ENCODE data around the gene ZBBX.
A peak's percentile ranks its signal among the peaks of the same experiment; 100 is the strongest.
"Not testable (repeated sequence)": the region's sequence is repeated elsewhere in the genome, so short reads cannot be mapped to it uniquely, and the experiment has no call there.

Gene ZBBX, protein sequence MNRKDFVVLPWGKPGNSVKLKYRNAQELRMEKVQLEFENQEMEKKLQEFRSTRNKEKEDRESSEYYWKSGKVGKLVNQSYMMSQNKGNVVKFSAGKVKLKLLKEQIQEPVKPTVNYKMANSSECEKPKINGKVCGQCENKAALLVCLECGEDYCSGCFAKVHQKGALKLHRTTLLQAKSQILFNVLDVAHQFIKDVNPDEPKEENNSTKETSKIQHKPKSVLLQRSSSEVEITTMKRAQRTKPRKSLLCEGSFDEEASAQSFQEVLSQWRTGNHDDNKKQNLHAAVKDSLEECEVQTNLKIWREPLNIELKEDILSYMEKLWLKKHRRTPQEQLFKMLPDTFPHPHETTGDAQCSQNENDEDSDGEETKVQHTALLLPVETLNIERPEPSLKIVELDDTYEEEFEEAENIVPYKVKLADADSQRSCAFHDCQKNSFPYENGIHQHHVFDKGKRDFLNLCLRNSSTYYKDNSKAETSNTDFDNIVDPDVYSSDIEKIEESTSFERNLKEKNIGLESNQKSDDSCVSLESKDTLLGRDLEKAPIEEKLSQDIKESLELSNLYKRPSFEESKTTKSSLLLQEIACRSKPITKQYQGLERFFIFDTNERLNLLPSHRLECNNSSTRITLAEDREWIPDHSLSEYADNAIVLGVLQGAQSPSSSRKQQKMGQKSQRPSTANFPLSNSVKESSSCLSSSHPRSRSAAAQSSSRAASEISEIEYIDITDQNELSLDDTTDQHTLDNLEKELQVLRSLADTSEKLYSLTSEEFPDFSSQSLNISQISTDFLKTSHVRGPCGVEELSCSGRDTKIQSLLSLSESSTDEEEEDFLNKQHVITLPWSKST

DNA sequence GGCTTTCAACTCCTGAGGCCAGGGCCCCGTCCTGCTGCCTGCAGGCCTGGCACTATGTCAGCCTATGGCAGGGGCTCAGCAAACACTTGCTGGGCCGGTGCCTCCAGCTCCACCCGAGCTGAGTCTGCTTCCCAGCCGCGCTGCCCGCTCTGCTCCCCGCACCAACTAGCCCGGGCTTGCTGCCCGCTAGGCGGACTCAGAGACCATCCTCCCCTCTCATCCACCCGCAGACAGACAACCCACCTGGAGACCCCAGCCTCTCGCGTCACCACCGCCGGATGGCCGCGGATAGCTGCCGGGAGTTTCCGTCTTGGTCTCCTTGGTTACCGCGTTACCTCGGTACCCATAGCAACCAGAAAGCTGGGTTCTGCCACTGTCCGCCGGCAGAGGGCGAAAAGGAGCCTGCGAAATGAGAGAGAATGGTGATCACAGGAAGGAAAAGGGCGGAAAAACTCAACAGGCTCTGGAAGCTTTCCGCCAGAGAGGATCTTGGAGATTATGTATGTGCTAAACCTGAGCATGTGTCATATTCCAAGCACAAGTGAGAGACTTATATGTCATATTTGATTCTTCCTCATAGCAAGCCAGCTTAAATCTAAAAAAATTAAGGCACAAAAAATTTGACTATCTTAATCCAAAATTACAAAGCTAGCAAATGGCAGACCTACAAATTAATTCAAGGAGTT lies at the start of gene ZBBX:
Gene ZBBX, minus strand, starts transcription at position 294 of the 686 bp plus-strand sequence. CDS start 7,396 bp downstream, outside the sequence.
- peak; percentile 85 for FAIRE-seq

DNA sequence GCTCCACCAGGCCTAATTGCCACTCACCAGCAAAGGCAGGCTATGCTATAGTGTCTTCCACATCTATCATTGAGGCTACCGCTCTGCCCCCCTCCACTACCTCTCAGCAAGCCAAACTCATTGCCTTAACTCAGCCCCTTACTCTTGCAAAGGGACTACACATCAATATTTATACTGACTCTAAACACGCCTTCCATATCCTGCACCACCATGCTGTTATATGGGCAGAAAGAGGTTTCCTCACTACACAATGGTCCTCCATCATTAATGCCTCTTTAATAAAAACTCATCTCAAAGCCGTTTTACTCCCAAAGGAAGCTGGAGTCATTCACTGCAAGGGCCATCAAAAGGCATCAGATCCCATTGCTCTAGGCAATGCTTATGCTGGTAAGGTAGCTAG lies 46.9 kb upstream of the ZBBX start:
- not testable (repeated sequence) for FAIRE-seq

DNA sequence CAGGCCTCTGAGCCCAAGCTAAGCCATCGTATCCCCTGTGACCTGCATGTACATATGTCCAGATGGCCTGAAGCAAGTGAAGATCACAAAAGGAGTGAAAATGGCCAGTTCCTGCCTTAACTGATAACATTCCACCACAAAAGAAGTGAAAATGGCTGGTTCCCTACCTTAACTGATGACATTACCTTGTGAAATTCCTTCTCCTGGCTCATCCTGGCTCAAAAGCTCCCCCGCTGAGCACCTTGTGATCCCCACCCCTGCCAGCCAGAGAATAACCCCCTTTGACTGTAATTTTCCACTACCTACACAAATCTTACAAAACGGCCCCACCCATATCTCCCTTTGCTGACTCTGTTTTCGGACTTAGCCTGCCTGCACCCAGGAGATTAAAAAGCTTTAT lies 42.3 kb upstream of the ZBBX start:
- not testable (repeated sequence) for FAIRE-seq

- no peak for FAIRE-seq
Measured at GRCh38 chr3:167409611-167410010, 29.5 kb upstream of the ZBBX start.

GRCh38 chr3:167406876-167407492 lies 26.9 kb upstream of the ZBBX start:
- peak; percentile 79 for FAIRE-seq

DNA sequence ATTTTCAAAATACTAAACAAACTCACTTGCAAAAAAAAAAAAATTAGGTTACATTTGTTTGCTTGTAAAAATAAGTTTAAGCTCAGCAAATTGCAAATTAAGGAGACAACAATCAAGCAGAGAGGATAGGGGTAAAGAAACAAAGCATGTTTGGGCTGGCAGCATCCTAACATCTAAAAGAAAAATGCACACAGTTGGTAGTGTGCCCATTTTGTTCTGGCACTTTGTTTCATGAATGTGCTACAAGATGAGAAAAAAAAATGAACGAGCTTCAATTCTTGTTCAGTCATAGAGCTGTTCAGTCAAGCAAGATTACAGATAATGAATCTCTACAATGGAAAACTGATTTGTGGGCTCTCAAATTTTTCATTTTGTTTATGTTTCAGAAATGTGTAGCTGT lies 17.7 kb upstream of the ZBBX start:
- FAIRE-seq = no peak

DNA sequence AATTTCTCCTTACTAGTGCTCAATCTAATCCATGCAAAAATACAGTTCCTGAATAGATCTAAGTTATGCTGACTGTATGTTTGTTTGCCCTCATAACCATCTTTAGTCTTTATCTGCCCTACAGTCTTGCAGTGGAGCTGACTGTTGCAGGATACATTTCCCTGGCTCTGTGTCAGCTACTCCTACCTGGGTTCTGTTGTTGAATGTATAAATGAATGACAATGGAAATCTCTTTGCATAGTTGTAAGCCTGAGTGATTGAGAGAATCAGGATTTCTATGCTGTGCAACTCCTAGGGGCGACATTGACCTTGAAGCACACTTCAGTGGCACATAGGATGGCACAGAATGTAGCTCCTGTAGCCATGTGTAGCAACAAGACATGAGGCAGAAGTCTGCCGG lies 16.0 kb upstream of the ZBBX start:
- FAIRE-seq = no peak

GRCh38 chr3:167394003-167394402 lies 13.9 kb upstream of the ZBBX start:
- peak; percentile 43 for FAIRE-seq

GRCh38 chr3:167382155-167382554 lies 2.1 kb upstream of the ZBBX start:
- FAIRE-seq = no peak

- no peak for FAIRE-seq
Measured at GRCh38 chr3:167375478-167375877, 4.6 kb downstream of the ZBBX start.

- FAIRE-seq = no peak
Measured at GRCh38 chr3:167372138-167372537, 8.0 kb downstream of the ZBBX start.

DNA sequence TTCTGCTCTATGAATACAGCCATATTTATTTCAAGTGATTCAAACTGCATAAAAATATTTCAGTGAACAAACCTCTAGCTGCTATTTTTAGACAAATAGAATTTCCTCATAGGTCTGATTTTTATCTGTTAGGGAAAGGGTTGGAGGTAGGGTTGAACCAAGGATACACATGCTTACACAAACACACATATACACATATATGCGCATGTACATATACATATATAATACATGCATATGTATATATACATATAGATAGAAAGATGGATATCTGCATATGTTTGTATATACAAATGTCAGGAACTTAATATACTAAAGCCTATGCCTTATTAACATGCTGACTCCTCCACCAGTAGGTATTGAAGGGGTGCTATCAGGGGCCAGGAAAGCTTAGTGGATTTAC lies 18.1 kb downstream of the ZBBX start:
- no peak for FAIRE-seq

GRCh38 chr3:167361306-167361705 lies 18.8 kb downstream of the ZBBX start:
- no peak for FAIRE-seq

DNA sequence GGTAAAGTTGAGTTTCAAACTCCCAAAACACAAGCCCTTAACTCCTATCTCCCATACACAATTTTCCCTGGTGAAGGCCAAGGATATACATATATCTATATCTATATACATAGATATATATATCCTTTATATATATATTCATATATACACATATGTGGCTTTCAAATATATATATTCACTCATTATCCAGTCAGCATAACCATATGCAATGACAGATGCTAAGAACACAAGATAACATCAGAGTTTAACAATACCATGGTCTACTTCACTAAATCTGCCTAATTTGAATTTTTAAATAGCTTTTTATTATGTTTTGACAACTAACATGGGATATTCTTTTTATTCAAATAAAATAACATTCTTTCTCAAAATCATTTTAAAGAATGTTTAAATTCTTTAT lies 24.7 kb downstream of the ZBBX start:
- FAIRE-seq = no peak

DNA sequence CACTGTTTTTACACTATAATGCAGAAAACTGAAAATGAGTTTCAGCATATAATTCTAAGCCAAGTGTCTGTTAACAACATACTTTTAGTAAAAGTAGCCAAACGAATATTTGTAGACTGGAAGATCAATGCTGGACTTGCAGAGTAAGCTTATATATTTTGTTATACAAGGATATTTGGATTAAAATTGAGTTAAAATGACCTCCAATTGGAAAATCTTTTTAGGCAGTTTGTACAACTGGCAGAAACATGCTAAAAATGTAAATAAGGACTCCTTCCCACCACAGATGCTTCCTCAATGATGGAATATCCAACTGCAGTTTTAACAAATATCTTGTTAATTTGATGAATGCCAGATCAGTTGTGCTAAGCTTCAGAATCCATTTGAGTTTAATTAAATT lies 25.3 kb downstream of the ZBBX start:
- FAIRE-seq = no peak

DNA sequence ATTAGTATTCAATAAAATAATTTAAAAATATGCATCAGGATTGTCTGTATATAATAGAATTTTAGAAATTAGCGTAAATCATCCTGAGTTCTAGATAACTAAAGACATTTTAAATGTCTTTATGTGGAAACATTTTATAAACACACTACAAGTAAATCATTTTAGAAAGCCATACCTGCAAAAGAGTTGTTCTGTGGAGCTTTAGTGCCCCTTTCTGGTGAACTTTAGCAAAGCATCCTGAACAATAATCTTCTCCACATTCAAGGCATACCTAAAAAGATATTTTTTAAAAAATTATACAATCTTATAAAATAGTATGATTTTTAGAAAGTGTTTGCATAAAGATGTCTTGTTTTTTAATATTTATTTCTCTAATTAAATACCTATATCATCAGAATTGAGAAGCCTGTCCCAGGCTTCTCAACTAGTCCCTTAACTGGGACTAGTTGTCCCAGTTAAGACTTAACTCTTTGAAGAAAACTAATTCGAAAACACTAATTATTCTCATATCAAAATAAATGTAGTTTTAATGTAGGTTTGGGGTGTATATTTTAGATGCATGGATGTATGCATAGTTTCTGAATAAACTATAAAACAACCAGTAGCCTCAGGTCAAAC lies 29.7 kb downstream of the ZBBX start:
- peak; percentile 98 for FAIRE-seq

DNA sequence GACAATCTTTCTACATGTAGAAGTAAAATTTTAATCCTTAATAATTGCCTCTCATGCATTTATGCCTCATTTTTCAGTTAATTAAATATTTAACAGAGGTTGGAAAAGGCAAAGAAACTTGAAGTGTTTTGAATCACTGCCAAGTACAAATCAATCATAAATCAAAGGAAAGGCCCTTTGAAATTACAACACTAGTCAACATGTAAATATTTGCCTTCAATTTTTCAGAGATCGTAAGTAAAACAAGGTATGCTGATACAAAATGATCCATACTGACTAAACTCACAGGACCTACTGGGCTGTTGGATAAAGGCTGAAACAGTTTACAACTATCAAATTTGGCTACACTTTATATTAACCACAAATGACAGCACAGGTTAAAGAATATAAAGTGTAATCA lies 33.9 kb downstream of the ZBBX start:
- no peak for FAIRE-seq

DNA sequence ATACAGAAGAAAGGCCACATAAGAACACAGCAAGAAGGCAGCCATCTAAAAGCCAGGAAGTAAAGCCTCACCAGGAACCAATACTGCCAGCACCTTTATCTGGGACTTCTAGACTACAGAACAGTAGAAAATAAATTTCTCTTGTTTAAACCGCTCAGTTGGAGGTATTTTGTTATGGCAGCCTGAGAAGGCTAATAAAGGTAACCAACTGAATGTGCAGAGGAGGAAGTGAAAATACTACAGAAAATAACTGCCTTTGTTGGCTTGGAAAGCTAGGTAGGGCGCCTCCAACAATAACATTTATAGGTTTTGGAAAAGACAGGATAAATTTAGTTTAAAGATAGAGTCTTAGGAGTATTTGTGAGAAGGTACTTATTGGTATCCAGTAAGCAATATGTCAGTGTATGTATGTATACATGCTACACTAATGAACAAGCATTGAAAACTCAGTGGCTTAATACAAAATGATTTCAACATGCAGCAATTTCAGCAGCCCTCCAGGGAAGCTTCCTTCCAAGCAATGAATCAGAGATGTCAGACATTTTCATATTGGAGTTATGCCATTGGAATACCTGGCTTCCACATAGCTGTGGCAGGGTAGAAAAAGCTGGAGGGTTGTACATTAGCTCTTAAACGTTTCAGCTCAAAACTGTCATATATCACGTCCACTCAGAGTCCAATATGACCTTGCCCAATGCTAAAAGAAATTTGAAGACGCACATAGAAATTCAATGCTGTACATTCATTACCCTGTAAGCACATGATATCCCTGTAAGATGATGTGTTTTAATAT lies 48.9 kb downstream of the ZBBX start:
- FAIRE-seq = no peak

DNA sequence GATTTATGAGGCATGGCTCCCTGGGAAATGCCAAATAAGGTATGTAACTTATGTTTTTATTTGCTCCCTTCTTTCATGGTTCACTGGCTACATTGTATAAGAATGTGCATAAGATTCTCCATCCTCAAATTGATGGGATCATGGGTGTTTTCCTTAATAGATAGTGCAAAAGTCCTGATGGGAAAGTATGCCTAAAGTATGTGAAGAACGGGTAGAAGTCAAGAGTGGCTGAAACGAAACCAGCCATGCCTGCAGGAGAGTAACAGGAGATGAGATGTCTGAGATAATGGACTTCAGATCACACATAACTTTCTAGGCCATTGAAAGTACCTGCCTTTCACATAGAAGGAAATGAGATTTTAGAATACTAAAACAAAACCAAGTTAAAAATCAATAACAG lies 56.5 kb downstream of the ZBBX start:
- FAIRE-seq = no peak

DNA sequence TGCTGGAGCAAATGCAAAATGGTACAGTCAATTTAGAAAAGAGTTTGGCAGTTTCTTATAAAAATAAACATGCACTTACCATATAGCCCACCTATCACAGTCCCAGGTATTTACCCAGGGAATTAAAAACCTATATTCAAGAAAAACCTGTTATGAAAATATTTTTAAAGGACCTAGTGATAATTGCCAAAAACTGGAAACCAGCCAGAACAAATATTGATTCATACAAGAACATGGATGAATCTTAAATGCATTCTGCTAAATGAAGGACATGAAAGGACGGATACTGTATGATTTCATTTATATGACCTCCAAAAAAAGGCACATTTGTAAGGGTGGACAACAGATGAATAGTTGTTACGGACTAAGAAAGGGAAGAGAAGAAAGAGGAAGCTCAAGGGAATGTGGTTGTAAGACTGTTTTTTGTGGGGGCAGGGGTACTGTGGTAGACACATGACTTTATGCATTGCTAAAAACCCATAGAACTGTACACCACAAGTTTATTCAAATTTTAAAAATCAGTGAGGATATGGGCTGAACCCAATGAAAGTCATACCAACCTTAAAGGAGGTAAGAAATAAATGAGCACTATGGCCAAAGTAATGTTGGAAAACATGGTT lies 61.0 kb downstream of the ZBBX start:
- no peak for FAIRE-seq

GRCh38 chr3:167318306-167318705 lies 61.8 kb downstream of the ZBBX start:
- no peak for FAIRE-seq
